GM13977 (cell line): ENCODE measurements around the gene ITPKC.

Experiments used
- DNase-seq: peaks from one replicate; pipeline ENCODE4 v3.0.0; 2012; ENCODE audit warnings: low spot score
- in situ Hi-C: fragments of 300-500 bp; cut with MboI; formaldehyde crosslinking; loops from one replicate; pipeline ENCODE4 v1.12.0; 2022; ENCODE audit warnings: low sequenced_read_pairs, low pct_unique_long_range_greater_than_20kb, mixed read lengths, inconsistent platforms; ENCODE audit not compliant: unreplicated experiment
- TF ChIP-seq, protein P1 (sequence below): IDR thresholded peaks from 2 replicates; pipeline ENCODE4 v1.5.1; 2012; ENCODE audit warnings: mild to moderate bottlenecking, control low read depth; ENCODE audit not compliant: insufficient read depth; ENCODE audit errors: extremely low read depth, missing control alignments

ITPKC gene

DNA sequence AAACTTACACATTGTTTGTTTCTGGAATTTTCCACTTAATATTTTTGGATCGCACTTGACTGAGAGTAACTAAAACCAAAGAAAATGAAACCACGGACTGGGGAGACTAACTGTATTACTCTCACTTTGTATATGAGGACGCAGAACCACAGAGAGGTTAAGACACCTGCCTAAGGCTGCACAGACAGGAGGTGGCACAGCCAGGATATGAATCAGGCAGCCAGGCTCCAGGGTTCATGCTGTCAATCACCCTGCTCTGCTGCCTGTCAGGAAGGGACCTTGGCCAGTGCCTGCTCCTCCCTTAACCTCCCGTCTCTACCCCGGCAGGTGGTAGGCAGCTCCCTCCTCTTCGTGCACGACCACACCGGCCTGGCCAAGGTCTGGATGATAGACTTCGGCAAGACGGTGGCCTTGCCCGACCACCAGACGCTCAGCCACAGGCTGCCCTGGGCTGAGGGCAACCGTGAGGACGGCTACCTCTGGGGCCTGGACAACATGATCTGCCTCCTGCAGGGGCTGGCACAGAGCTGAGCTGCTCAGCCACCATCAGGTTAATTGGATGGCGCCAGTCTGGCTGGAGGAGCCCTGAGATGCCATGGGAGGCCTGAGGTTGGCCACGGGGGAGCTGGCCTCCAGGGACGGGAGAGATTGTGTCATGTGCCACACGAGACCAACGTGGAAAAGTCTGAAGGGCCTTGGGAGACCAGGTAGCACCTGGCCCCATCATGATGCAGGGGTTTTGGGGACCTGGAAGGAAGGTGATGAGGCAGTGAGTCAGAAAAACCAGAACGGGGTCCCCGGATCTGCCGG, 22.3 kb downstream of the ITPKC start:
- in situ Hi-C loops, result no loop called here
- TF ChIP-seq, protein P1, sequence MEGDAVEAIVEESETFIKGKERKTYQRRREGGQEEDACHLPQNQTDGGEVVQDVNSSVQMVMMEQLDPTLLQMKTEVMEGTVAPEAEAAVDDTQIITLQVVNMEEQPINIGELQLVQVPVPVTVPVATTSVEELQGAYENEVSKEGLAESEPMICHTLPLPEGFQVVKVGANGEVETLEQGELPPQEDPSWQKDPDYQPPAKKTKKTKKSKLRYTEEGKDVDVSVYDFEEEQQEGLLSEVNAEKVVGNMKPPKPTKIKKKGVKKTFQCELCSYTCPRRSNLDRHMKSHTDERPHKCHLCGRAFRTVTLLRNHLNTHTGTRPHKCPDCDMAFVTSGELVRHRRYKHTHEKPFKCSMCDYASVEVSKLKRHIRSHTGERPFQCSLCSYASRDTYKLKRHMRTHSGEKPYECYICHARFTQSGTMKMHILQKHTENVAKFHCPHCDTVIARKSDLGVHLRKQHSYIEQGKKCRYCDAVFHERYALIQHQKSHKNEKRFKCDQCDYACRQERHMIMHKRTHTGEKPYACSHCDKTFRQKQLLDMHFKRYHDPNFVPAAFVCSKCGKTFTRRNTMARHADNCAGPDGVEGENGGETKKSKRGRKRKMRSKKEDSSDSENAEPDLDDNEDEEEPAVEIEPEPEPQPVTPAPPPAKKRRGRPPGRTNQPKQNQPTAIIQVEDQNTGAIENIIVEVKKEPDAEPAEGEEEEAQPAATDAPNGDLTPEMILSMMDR, result no peak
- DNase-seq, result no peak

DNA sequence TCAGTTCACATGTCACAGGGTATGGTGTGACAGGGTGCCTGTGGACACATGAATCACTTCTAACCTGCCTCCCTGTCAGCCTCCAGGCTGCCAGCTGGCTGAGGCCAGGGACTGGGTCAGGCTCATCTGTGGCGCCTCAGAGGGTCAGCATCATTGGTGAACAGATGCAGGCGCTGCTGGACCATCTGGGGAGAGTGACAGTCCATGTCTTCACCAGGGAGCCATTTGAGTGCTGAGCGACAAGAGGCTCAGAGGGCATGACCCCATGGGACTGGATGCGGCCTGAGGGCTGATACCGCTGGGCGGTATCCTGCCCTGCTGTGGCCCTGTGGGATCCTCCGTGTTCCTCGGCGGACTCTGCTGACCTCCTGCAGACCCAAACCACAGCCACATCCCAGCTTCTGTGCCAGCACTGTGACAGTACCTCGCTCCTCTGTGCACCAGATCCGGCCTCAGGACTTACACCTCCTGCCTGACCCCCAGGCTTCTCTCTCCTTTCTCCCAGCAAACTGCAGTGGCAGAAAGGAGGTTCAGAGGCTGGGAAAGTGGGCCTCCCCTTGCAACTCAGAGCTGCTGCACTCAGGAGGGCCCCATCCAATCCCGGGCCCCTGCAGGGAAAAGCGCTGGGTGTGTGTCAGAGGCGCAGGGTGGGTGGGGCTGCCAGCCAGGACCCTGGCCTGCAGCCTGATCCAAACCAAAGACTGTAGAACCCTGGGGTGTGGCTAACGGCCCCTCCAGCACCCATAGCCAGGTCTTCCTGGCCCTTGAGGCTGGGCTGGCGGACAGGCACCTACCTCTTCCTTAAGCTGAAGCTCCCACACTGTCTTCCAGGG, 23.2 kb downstream of the ITPKC start:
- in situ Hi-C loops, result no loop called here
- no peak for DNase-seq
- TF ChIP-seq, protein P1, result no peak

DNA sequence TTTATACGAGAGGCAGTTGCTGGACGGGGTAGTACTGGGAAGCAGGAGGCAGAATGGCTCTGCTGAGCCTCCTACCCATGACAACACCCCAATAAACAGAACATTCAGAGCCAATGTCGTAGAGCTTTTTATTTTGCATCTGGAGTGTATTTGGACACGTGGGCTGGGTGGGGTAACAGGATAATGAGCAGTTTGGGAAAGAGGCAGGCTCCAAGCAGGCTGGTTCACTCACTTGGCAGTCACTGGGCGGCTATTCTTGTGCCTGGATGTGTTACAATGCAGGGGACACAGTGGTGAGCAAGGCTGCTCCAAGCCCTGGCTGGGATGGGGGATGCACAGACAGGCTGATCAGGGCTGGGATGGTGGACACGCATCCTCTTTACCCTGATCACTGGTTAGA, 23.8 kb downstream of the ITPKC start:
- DNase-seq, result no peak
- in situ Hi-C loops, result no loop called here
- TF ChIP-seq, protein P1, result no peak

DNA sequence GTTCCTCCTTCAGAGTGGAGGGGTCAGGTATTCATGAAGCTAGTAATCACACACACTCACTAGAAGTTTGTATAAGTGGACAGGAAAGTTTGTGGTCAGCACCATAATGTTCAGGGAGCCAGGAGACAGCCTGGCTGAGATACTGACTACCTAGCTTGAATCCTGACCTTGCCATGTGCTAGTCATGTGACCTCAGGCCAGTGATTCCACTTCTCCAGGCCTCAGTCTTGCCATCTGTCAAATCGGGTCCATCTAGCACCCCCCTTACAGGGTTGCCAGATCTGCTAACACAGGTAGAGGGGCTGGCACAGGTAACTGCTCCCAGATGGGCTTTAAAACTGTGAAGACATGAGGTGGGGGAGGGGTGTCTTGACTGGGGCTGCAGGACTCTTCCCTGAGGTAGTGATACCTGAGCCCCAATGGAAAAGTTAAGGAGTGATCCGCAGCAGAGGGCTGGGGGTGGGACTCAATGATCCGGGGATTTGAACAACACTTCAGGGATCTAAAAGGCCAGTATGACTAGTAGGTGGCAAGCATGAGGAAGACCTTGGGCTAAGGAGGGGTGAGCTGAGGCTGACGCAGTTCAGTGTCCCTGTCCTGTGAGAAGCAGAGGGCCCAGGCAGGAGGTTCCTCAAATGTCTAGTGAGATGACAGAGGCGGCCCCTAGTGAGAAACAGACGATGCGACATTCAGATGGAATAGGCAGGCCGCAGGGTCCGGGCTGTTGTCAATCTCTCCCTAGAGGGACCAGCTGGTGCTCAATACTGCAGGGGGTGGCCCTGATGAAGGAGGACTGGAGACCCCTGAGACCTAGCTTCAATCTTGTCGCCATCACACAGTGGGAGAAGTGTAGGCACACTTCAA, 24.8 kb downstream of the ITPKC start:
- TF ChIP-seq, protein P1, result no peak
- no peak for DNase-seq
- in situ Hi-C loops, result no loop called here

DNA sequence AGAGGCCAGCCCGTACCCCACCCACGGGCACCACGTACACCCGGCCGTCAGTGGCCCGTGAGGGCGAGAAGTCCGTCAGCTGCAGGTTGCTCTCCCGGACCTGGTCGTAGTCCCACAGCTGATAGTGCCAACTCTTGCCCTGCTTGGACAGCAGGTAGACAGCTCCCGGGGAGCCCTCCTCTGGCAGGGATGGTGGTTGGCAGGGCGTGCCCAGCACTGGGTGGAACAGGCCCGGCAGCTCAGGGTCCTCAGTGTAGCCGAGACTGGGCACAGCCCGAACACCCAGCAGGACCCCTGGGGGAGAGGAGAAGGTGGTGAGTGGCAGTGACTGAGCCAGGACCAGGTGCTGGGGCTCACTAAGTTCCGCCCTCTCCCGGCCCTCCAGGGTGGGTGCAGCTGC, 25.6 kb downstream of the ITPKC start:
- TF ChIP-seq, protein P1, result no peak
- in situ Hi-C loops, result no loop called here
- no peak for DNase-seq

DNA sequence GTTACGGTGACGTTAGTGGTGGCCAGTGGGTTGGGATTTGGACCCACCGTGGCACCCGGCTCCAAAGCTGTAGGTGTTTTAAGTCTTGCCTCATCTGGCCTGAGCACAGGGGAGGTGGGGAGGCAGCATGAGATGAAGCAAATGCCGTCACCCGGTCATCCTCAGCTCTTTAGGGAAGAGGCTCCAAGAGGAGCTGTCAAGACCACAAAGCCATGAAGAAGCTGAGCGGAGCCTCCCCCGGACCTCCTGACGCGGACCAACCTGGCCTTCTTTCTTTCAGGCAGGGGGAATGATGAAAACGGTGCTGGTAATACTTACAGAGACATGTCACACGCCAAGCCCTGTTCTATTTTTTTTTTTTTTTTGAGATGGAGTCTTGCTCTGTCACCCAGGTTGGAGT, 26.0 kb downstream of the ITPKC start:
- TF ChIP-seq, protein P1, result no peak

More for the DNA sequence above, 26.0 kb downstream of the ITPKC start:
- no peak for DNase-seq
- in situ Hi-C loops, result no loop called here
